Hepatocyte (in vitro differentiated cells): ENCODE measurements around the gene AP2S1. TPM values are rescaled to one million over a fixed set of nuclear protein-coding genes. Genes with fewer than 3 reads are reported as not detected.
A peak's percentile ranks its signal among the peaks of the same experiment; 100 is the strongest.
"Not testable (repeated sequence)": the region's sequence is repeated elsewhere in the genome, so short reads cannot be mapped to it uniquely, and the experiment has no call there.

Source experiments
- DNase-seq: peaks from one replicate; pipeline ENCODE4 v3.0.0-alpha.2; 2016; ENCODE audit warnings: low spot score
- H2AFZ ChIP-seq: fragments of 200-600 bp; sonication (generic); 2 replicates; pipeline ENCODE4 v1.6.0; 2016; ENCODE audit warnings: antibody characterized with exemption, mild to moderate bottlenecking
- H3K27ac ChIP-seq: fragments of 200-600 bp; sonication (generic); 2 replicates; pipeline ENCODE4 v1.5.1; 2016; ENCODE audit warnings: mild to moderate bottlenecking
- H3K27me3 ChIP-seq: fragments of 200-600 bp; sonication (generic); 2 replicates; pipeline ENCODE4 v1.6.1; 2016
- H3K36me3 ChIP-seq: fragments of 200-600 bp; sonication (generic); replicated peaks from 2 replicates; pipeline ENCODE4 v1.5.1; 2016; ENCODE audit warnings: low read depth; ENCODE audit not compliant: insufficient read depth
- H3K4me1 ChIP-seq: fragments of 200-600 bp; sonication (generic); 2 replicates; pipeline ENCODE4 v1.5.1; 2016; ENCODE audit warnings: mild to moderate bottlenecking, moderate library complexity; ENCODE audit not compliant: insufficient read depth
- H3K4me2 ChIP-seq: fragments of 200-600 bp; sonication (generic); 2 replicates; pipeline ENCODE4 v1.6.0; 2016
- H3K4me3 ChIP-seq: fragments of 200-600 bp; sonication (generic); 2 replicates; pipeline ENCODE4 v1.5.1; 2016; ENCODE audit warnings: mild to moderate bottlenecking
- H3K79me2 ChIP-seq: fragments of 200-600 bp; sonication (generic); 2 replicates; pipeline ENCODE4 v1.6.0; 2017; ENCODE audit warnings: mild to moderate bottlenecking
- H3K9me2 ChIP-seq: fragments of 200-600 bp; sonication (generic); replicated peaks from 2 replicates; pipeline ENCODE4 v1.6.0; 2017; ENCODE audit warnings: mild to moderate bottlenecking; ENCODE audit not compliant: insufficient read depth
- H3K9me3 ChIP-seq: fragments of 200-600 bp; sonication (generic); 2 replicates; pipeline ENCODE4 v1.5.1; 2016; ENCODE audit warnings: low read depth, mild to moderate bottlenecking
- H4K20me1 ChIP-seq: fragments of 200-600 bp; sonication (generic); 2 replicates; pipeline ENCODE4 v1.6.0; 2016; ENCODE audit warnings: mild to moderate bottlenecking; ENCODE audit not compliant: insufficient read depth, poor library complexity, severe bottlenecking
- CTCF ChIP-seq: fragments of 200-600 bp; sonication (generic); IDR thresholded peaks from 2 replicates; pipeline ENCODE4 v1.5.1; 2016; ENCODE audit warnings: antibody characterized with exemption, mild to moderate bottlenecking; ENCODE audit not compliant: poor library complexity
- EZH2 ChIP-seq: fragments of 200-600 bp; sonication (generic); IDR thresholded peaks from 2 replicates; pipeline ENCODE4 v1.6.1; 2016; ENCODE audit warnings: antibody characterized with exemption, mild to moderate bottlenecking, borderline replicate concordance
- EZH2phosphoT487 ChIP-seq: fragments of 200-600 bp; sonication (generic); IDR thresholded peaks from one replicate; pipeline ENCODE4 v1.6.1; 2018; ENCODE audit warnings: antibody characterized with exemption, mild to moderate bottlenecking, low read depth, moderate library complexity; ENCODE audit not compliant: unreplicated experiment, severe bottlenecking
- WGBS: methylation state at CpG from one replicate; pipeline ENCODE4 v1.1.6; 2016; ENCODE audit warnings: low lambda C conversion rate; ENCODE audit errors: missing lambda C conversion rate; 5-methylcytosine and 5-hydroxymethylcytosine counted together
- polyA plus RNA-seq: library from polyadenylated mRNA; unstranded; fragments of >200 nt; fragmentation: Nextera tagmentation; extraction: Ambion mirVana; gene quantifications from 2 replicates; pipeline ENCODE4 v1.2.1, GENCODE V29; 2016
- total RNA-seq: library from RNA; depleted of rRNA; stranded (reverse); fragments of >200 nt; gene quantifications from 2 replicates; pipeline ENCODE4 v1.2.3, GENCODE V29; 2014

AP2S1 gene
- total and polyA plus RNA-seq, 2 experiments from 2014 or later: 109 to 349 TPM

DNA sequence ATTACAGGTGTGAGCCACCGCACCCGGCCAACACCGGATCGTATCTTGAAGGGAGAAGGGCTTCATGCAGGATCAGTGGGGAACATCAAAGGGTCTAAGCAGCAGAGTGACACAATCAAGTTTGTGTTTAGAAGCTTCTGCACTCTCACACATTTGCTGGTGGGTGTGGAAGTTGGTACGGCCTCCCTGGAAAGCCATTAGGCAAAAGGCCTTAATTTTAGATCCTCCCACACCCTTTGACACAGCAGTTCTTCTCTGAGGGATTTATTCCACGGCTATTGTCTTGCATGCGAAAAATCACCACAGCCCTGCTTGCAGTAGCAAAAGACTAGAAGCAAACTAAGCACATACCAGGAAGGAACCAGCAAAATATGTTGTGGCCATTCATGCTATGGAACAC is 44.0 kb downstream of the AP2S1 start:
- Histone ChIP-seq H3K4me3 (no peak overlapping the region), H3K27me3 (no peaks in the 10 kb centered on the region), H3K79me2 (no peaks in the 10 kb centered on the region), H3K9me2 (no peaks in the 10 kb centered on the region), H2AFZ (no peak overlapping the region), H3K36me3 (no peaks in the 10 kb centered on the region), H3K4me1 (no peaks in the 10 kb centered on the region), H4K20me1 (no peaks in the 10 kb centered on the region), H3K9me3 (no peaks in the 10 kb centered on the region), H3K27ac (no peak overlapping the region), H3K4me2 (no peak overlapping the region)
- WGBS: 92% methylated on average over 7 of the region's 7 CpGs
- no peak for DNase-seq
- no peak for TF ChIP-seq EZH2phosphoT487
- TF ChIP-seq CTCF: no peak
- TF ChIP-seq EZH2: no peak

GRCh38 chr19:46804432-46804831 is 46.2 kb downstream of the AP2S1 start:
- H3K4me2 ChIP-seq, H3K79me2 ChIP-seq, H3K27ac ChIP-seq, H3K4me3 ChIP-seq, H3K9me3 ChIP-seq, H3K4me1 ChIP-seq, H3K9me2 ChIP-seq, DNase-seq, H2AFZ ChIP-seq, H4K20me1 ChIP-seq, H3K27me3 ChIP-seq, H3K36me3 ChIP-seq: not testable (repeated sequence)
- WGBS: 97% methylated on average over 4 of the region's 4 CpGs

DNA sequence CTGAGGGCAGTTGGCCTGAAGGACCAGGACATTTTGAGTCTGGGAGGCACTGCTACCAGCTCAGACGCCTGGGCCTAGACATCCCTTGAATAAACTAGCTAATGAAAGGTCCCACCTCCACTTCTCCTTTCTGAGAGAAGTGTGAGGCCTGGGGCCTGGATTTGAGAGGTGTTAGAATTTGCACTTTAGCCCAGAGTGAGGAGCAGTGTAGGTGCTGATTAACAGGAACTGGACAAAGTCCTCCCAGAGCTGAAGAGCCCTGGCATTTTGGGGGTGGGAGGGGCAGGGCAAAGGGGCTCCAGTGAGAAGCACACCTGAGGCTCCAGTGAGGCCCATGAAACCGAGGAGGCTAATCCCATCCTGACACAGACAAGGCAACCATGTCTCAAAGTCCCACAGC is 47.1 kb downstream of the AP2S1 start:
- 56% methylated on average over 2 of the region's 2 CpGs for WGBS
- no peaks in the 10 kb centered on the region for H3K36me3 ChIP-seq
- DNase-seq: peak; percentile 43
- no peaks in the 10 kb centered on the region for H3K9me2 ChIP-seq
- H3K27ac ChIP-seq: peak overlapping the region; percentile 72
- H3K9me3 ChIP-seq: no peaks in the 10 kb centered on the region
- no peaks in the 10 kb centered on the region for H3K4me1 ChIP-seq
- no peak for TF ChIP-seq EZH2phosphoT487
- TF ChIP-seq EZH2: no peak
- no peak for TF ChIP-seq CTCF
- no peak overlapping the region for H2AFZ ChIP-seq
- H3K4me2 ChIP-seq: no peak overlapping the region
- H4K20me1 ChIP-seq: no peaks in the 10 kb centered on the region
- no peaks in the 10 kb centered on the region for H3K79me2 ChIP-seq
- no peak overlapping the region for H3K4me3 ChIP-seq
- no peaks in the 10 kb centered on the region for H3K27me3 ChIP-seq

DNA sequence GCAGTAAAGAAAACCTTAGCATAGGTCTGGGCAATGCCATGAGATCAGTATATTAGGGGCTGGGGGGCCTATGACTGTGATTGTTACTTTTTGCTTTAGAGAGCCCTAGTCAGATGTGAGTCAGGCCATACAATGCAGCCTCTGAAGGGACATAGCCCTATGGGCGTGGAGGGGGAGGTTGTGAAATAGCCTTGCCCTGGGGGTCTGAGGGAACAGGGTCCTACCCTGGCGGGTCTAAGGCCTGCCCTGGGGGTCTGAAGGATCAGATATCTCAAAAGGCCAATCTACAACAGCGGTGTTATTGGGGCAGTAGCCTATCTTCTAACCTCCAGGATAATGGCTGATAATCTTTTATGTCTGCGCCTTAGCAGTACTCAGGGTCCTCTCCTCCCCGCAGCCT is 48.5 kb downstream of the AP2S1 start:
- no peak overlapping the region for H2AFZ ChIP-seq
- TF ChIP-seq EZH2phosphoT487: no peak
- no peak for TF ChIP-seq EZH2
- no peak for TF ChIP-seq CTCF
- no peak overlapping the region for H3K4me3 ChIP-seq
- DNase-seq: no peak
- no peaks in the 10 kb centered on the region for H3K9me2 ChIP-seq
- WGBS: 86% methylated on average over 5 of the region's 5 CpGs
- H3K9me3 ChIP-seq: no peaks in the 10 kb centered on the region
- H3K27ac ChIP-seq: no peak overlapping the region
- no peaks in the 10 kb centered on the region for H3K27me3 ChIP-seq
- H3K79me2 ChIP-seq: no peaks in the 10 kb centered on the region
- H3K4me1 ChIP-seq: no peaks in the 10 kb centered on the region
- H4K20me1 ChIP-seq: no peaks in the 10 kb centered on the region
- no peak overlapping the region for H3K4me2 ChIP-seq
- no peaks in the 10 kb centered on the region for H3K36me3 ChIP-seq
